Tibial artery (tissue), 4 donors: ENCODE measurements around the gene CYP3A7.
"Not testable (repeated sequence)": the region's sequence is repeated elsewhere in the genome, so short reads cannot be mapped to it uniquely, and the experiment has no call there.

Source experiments
- DNase-seq, 2 donors: peaks; one replicate each; pipeline ENCODE4 v3.0.0-alpha.2; 2019
- H3K27ac ChIP-seq, 2 donors: fragments of 200-600 bp; sonication (generic) in 1 of 2; 1 replicate in 1 of 2; 2 replicates in 1 of 2; pipeline ENCODE4 v1.5.1; 2018 to 2019; ENCODE audit warnings: mild to moderate bottlenecking in 1 of 2
- H3K27me3 ChIP-seq, 2 donors: fragments of 200-600 bp; sonication (generic) in 1 of 2; one replicate each; pipeline versions ENCODE4 v1.5.1 to v1.6.0; 2016 to 2019
- H3K36me3 ChIP-seq, 3 donors: fragments of 200-600 bp; sonication (generic) in 2 of 3; one replicate each; pipeline ENCODE4 v1.5.1; 2016 to 2019; ENCODE audit warnings: mild to moderate bottlenecking in 2 of 3
- H3K4me1 ChIP-seq, 4 donors: fragments of 200-600 bp; sonication (generic) in 2 of 4; 1 replicate in 3 of 4; 2 replicates in 1 of 4; pipeline ENCODE4 v1.5.1; 2016 to 2019
- H3K4me3 ChIP-seq, 2 donors: fragments of 200-600 bp; sonication (generic) in 1 of 2; 1 replicate in 1 of 2; 2 replicates in 1 of 2; pipeline ENCODE4 v1.5.1; 2018 to 2019; ENCODE audit warnings: mild to moderate bottlenecking in 2 of 2
- H3K9me3 ChIP-seq, 3 donors: fragments of 200-600 bp; sonication (generic) in 1 of 3; one replicate each; pipeline ENCODE4 v1.5.1; 2016 to 2019
- CTCF ChIP-seq, 2 experiments: fragments of 200-600 bp in 1 of 2; fragments of 450-650 bp in 1 of 2; IDR thresholded peaks; one replicate each; pipeline ENCODE4 v1.5.1; 2017 to 2019; ENCODE audit warnings: antibody characterized with exemption in 2 of 2, mild to moderate bottlenecking in 1 of 2, moderate library complexity in 1 of 2
- intact Hi-C: fragments of 100-400 bp; cut with DNase I; formaldehyde crosslinking; loops from one replicate; pipeline ENCODE4 v1.15.0; 2023; ENCODE audit warnings: low total_unique reads

Gene CYP3A7

GRCh38 chr7:99713995-99714570 lies 20.9 kb downstream of the CYP3A7 start:
- TF ChIP-seq CTCF (IDR thresholded peaks at IDR 0.05), result no peak
- Histone ChIP-seq H3K4me3 (no peak overlapping the region), H3K27ac (no peak overlapping the region), H3K27me3 (no peaks in the 10 kb centered on the region), H3K4me1 (no peaks in the 10 kb centered on the region), H3K36me3 (peaks cover 0 to 3% (median 2%) of the 10 kb centered on the region in 3 donors), H3K9me3 (peaks cover 0 to 4% (median 0%) of the 10 kb centered on the region in 3 donors)
- intact Hi-C loops, result no loop called here
- no peak for DNase-seq

GRCh38 chr7:99709838-99710578 lies 25.0 kb downstream of the CYP3A7 start:
- Histone ChIP-seq H3K36me3 (peaks cover 16 to 25% (median 24%) of the 10 kb centered on the region in 3 donors), H3K4me3 (no peak overlapping the region), H3K9me3 (peaks cover 0 to 27% (median 13%) of the 10 kb centered on the region in 3 donors), H3K27ac (no peak overlapping the region), H3K27me3 (no peaks in the 10 kb centered on the region), H3K4me1 (no peaks in the 10 kb centered on the region)
- DNase-seq, result no peak
- TF ChIP-seq CTCF (IDR thresholded peaks at IDR 0.05), result no peak
- intact Hi-C loops, result no loop called here

- Histone ChIP-seq H3K4me3 (no peak overlapping the region), H3K27me3 (no peaks in the 10 kb centered on the region), H3K9me3 (peaks cover 0 to 27% (median 9%) of the 10 kb centered on the region in 3 donors), H3K4me1 (no peaks in the 10 kb centered on the region), H3K27ac (no peak overlapping the region), H3K36me3 (peaks cover 16 to 25% (median 24%) of the 10 kb centered on the region in 3 donors)
- DNase-seq, result no peak
- no peak for TF ChIP-seq CTCF (IDR thresholded peaks at IDR 0.05)
- intact Hi-C loops, result no loop called here
Observed at GRCh38 chr7:99709260-99709659, 25.7 kb downstream of the CYP3A7 start.

- Histone ChIP-seq H3K36me3 (peaks cover 16 to 25% (median 24%) of the 10 kb centered on the region in 3 donors), H3K27me3 (no peaks in the 10 kb centered on the region), H3K4me3 (no peak overlapping the region), H3K27ac (no peak overlapping the region), H3K9me3 (peaks cover 0 to 27% (median 15%) of the 10 kb centered on the region in 3 donors), H3K4me1 (no peaks in the 10 kb centered on the region)
- no peak for TF ChIP-seq CTCF (IDR thresholded peaks at IDR 0.05)
- DNase-seq, result no peak
- intact Hi-C loops, result no loop called here
Observed at GRCh38 chr7:99707096-99707495, 27.9 kb downstream of the CYP3A7 start.

- Histone ChIP-seq H3K4me1 (no peaks in the 10 kb centered on the region), H3K4me3 (no peak overlapping the region), H3K9me3 (peaks cover 0 to 7% (median 0%) of the 10 kb centered on the region in 3 donors), H3K36me3 (no peaks in the 10 kb centered on the region), H3K27me3 (no peaks in the 10 kb centered on the region), H3K27ac (no peak overlapping the region)
- intact Hi-C loops, result no loop called here
- no peak for DNase-seq
- no peak for TF ChIP-seq CTCF (IDR thresholded peaks at IDR 0.05)
Observed at GRCh38 chr7:99699946-99700345, 35.0 kb downstream of the CYP3A7 start.

GRCh38 chr7:99698867-99699730 lies 35.9 kb downstream of the CYP3A7 start:
- H3K4me3 ChIP-seq, H3K27ac ChIP-seq, DNase-seq, H3K27me3 ChIP-seq, H3K36me3 ChIP-seq, H3K9me3 ChIP-seq, intact Hi-C loops, H3K4me1 ChIP-seq: not testable (repeated sequence)
